ENCODE measurements around the gene ABHD11. TPM values are rescaled to one million over a fixed set of nuclear protein-coding genes. Genes with fewer than 3 reads are reported as not detected.
A peak's percentile ranks its signal among the peaks of the same experiment; 100 is the strongest.

ABHD11 gene
- total and polyA plus RNA-seq, 4 donors: 11.2 to 32.5 (median 13.3) TPM

DNA sequence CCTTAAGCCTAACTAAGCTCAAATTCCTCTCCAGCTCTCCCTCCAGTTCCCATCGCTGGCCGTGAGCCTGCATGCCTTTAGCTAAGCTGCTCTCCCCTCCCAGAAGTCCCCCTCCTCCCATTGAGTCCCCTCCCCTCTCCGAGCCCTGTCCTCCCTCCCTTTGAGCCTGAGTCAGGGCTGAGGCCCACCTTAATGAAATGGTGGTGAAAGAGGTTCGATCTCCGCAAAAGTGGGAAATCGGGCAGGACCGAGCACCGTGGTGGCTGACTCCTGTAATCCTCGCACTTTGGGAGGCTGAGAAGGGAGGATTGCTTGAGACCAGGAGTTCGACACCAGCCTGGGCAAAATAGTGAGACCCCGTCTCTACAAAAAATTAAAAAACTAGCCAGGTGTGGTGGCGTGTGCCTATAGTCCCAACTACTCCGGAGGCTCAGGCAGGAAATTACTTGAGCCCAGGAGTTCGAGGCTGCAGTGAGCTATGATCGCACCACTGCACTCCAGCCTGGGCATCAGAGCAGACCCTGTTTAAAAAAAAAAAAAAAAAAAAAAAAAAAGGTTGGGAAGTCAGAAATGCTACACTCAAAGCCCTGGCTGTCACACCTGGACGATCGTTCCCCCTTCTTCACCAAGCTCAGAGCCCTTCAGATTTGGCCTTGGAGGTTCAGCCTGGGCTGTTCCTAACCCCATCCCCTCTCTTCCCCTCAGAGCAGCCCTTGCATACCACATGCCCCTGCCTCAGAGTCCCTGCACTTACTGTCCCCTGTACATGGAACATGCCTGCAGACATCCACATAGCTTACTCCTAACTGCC lies 32.5 kb upstream of the ABHD11 start:
- H3K27me3 ChIP-seq (ENCODE audit: control insufficient read depth in 1 of 2, insufficient read depth in 2 of 2, low read length in 1 of 2): no peaks in the 10 kb centered on the region
- DNase-seq: no peak
- H3K9me3 ChIP-seq (ENCODE audit: control insufficient read depth, low read length): no peaks in the 10 kb centered on the region
- no peaks in the 10 kb centered on the region for H3K36me3 ChIP-seq (ENCODE audit: control insufficient read depth in 1 of 2, insufficient read depth in 2 of 2, low read length in 1 of 2)
- ATAC-seq (ENCODE audit: low FRiP score): no peak
- WGBS, 2 donors: 59 to 66% methylated on average over 17 of the region's 17 CpGs
- intact Hi-C loops (cut with DNase I): no loop called here
- no peak overlapping the region for H3K27ac ChIP-seq (ENCODE audit: low read depth in 1 of 2, low read length in 2 of 2)
- H3K4me1 ChIP-seq (ENCODE audit: control insufficient read depth in 1 of 2, insufficient read depth in 2 of 2, low read length in 2 of 2): no peaks in the 10 kb centered on the region
- no peak overlapping the region for H3K4me3 ChIP-seq (ENCODE audit: low read length in 2 of 2)

DNA sequence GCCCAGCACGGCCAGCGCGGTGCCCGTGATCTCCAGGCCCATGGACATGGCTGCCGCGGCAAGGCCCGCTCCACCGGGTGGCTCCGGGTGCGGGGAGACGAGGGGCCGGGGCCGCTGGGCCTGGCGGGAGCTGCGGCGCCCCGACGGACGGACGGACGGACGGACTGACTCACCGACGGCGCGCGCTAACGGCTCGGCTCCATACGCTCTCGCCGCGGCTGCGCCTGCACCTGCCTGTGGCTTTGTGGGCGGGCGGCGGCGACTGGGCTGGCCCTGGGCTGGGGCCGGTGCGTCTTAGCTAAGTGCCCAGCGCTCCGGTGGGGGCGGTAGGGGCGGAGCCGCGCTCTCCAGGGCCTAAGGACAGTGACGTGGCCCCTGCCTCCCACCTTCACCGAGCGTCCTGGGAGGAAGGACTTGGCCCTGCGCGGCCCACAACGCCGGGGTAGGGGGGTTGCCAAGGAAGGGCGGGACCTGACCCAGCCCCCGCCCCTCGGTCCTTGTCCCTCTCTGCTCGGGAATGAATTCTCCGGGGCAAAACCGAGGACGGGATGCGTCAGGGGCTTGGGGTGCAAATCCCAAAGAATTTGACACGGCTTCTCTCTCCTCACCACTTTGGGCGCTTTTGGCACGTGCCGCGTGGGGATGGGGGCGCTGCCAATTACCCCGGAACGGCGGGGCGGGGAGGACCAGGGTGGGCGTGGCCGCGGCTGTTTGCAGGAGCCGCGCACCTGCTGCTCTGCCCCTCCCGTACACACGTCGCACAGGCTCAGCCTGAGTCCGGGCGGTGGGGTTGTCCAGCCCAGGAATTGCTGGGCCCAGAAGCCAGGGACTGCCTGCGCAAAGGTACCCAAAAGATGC lies 31.6 kb upstream of the ABHD11 start, which contains the start of gene CLDN3:
Gene CLDN3 (minus strand): TSS at position 269 of the 858 bp plus-strand sequence. CDS start 221 bp downstream, at position 48.
- no peak within 1 kb of the TSS for H3K27ac ChIP-seq (ENCODE audit: low read depth in 1 of 2, low read length in 2 of 2)
- ATAC-seq (ENCODE audit: low FRiP score): peak; percentile 68
- DNase-seq: peak in 1 of 2 donors; percentile 64
- no peaks in the 10 kb centered on the region for H3K9me3 ChIP-seq (ENCODE audit: control insufficient read depth, low read length)
- H3K27me3 ChIP-seq (ENCODE audit: control insufficient read depth in 1 of 2, insufficient read depth in 2 of 2, low read length in 1 of 2): no peaks in the 10 kb centered on the region
- peak within 1 kb of the TSS in 1 of 2 donors; percentile 14 for H3K4me3 ChIP-seq (ENCODE audit: low read length in 2 of 2)
- no peaks in the 10 kb centered on the region for H3K4me1 ChIP-seq (ENCODE audit: control insufficient read depth in 1 of 2, insufficient read depth in 2 of 2, low read length in 2 of 2)
- 1 to 2% methylated on average over 65 to 82 of the region's 82 CpGs for WGBS, 2 donors
- H3K36me3 ChIP-seq (ENCODE audit: control insufficient read depth in 1 of 2, insufficient read depth in 2 of 2, low read length in 1 of 2): no peaks in the 10 kb centered on the region
- intact Hi-C loops (cut with DNase I): no loop called here

DNA sequence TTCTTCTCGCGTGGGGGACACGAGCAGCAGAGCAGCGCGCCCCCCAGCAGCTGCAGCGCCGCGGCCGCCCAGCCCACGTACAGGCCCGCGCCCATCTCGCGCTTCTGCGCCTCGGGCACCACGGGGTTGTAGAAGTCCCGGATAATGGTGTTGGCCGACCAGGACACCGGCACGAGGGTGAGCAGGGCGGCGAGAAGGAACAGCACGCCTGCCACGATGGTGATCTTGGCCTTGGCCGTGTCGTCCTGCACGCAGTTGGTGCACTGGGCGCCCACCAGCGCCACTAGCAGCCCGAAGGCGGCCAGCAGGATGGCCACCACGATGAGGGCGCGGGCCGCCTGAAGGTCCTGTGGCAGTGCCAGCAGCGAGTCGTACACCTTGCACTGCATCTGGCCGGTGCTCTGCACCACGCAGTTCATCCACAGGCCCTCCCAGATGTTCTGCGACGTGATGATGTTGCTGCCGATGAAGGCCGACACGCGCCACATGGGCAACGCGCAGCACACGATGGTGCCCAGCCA lies 30.9 kb upstream of the ABHD11 start:
- DNase-seq (peak in 1 of 2 donors; percentile 72), ATAC-seq (ENCODE audit: low FRiP score) (peak; percentile 50)
- Histone ChIP-seq H3K27ac (ENCODE audit: low read depth in 1 of 2, low read length in 2 of 2) (no peak overlapping the region), H3K4me1 (ENCODE audit: control insufficient read depth in 1 of 2, insufficient read depth in 2 of 2, low read length in 2 of 2) (no peaks in the 10 kb centered on the region), H3K4me3 (ENCODE audit: low read length in 2 of 2) (no peak overlapping the region), H3K27me3 (ENCODE audit: control insufficient read depth in 1 of 2, insufficient read depth in 2 of 2, low read length in 1 of 2) (no peaks in the 10 kb centered on the region), H3K36me3 (ENCODE audit: control insufficient read depth in 1 of 2, insufficient read depth in 2 of 2, low read length in 1 of 2) (no peaks in the 10 kb centered on the region), H3K9me3 (ENCODE audit: control insufficient read depth, low read length) (no peaks in the 10 kb centered on the region)
- 15 to 20% methylated on average over 36 to 49 of the region's 49 CpGs for WGBS, 2 donors
- intact Hi-C loops (cut with DNase I): no loop called here

DNA sequence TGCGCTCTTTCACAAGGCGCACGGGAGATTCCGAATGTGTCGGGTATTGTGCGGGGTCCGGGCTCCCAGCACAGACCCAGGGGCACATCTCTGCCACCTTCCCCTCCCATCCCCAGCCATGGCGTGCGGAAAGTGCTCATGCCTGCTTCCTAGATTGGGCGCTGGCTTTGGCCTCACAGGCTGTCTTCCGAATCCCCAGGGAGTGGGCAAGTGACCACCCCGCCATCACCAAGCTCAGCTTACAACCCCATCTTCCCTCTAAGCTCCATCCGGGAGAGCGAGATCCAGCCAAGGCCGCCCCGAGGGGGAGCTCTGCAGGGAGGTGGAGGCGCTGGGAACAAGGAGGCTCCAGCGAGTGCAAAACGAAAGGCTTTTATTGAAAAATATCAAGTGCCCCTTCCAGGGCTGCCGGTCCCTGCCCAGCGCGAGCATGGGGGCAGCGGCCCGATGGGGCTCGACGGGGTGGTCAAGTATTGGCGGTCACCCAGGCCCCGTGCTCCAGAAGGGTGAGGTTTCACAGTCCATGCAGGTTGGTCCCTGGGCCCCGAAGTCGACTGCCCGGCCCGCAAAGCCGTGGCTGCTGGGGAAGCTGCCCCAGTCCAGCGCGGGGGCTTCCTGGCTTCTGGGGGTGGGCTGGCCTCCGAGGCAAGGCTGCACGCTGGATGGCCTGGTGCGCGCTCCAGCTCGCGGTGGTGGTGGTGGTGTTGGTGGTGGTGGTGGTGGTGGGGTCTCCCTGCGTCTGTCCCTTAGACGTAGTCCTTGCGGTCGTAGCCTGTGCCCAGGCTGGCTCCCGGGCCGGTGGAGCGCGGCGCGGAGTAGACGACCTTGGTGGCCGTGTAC lies 30.3 kb upstream of the ABHD11 start:
- Histone ChIP-seq H3K9me3 (ENCODE audit: control insufficient read depth, low read length) (no peaks in the 10 kb centered on the region), H3K4me1 (ENCODE audit: control insufficient read depth in 1 of 2, insufficient read depth in 2 of 2, low read length in 2 of 2) (no peaks in the 10 kb centered on the region), H3K36me3 (ENCODE audit: control insufficient read depth in 1 of 2, insufficient read depth in 2 of 2, low read length in 1 of 2) (no peaks in the 10 kb centered on the region), H3K4me3 (ENCODE audit: low read length in 2 of 2) (no peak overlapping the region), H3K27me3 (ENCODE audit: control insufficient read depth in 1 of 2, insufficient read depth in 2 of 2, low read length in 1 of 2) (no peaks in the 10 kb centered on the region), H3K27ac (ENCODE audit: low read depth in 1 of 2, low read length in 2 of 2) (no peak overlapping the region)
- WGBS, 2 donors: 26 to 37% methylated on average over 52 to 53 of the region's 53 CpGs
- no peak for ATAC-seq (ENCODE audit: low FRiP score)
- peak in 1 of 2 donors; percentile 56 for DNase-seq
- intact Hi-C loops (cut with DNase I): no loop called here

DNA sequence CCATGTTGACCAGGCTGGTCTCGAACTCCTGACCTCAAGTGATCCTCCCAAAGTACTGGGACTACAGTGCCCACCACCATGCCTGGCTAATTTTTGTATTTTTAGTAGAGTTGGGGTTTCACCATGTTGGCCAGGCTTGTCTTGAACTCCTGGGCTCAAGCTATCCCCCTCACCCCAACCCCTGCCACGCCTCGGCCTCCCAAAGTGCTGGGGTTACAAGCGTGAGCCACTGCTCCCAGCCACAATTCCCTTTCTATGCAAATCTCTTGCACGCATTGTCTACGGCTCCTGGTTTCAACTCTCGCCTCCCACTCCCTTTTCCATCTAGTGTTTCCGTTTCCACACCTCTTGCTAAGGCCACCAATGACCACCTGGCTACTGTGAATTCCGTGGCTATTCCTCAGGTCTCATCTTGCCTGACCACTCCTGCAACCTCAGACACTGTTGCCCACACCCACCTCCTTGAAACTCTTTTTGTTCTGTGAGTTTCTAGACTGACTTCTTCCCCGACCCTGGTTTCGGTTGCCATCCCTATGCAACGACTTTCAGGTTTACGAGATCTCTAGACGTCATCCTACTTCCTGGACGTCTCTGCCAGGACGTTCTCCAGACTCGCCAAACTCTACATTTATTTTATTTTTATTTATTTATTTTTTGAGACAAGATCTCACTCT lies 28.1 kb upstream of the ABHD11 start:
- Histone ChIP-seq H3K27me3 (ENCODE audit: control insufficient read depth in 1 of 2, insufficient read depth in 2 of 2, low read length in 1 of 2) (no peaks in the 10 kb centered on the region), H3K36me3 (ENCODE audit: control insufficient read depth in 1 of 2, insufficient read depth in 2 of 2, low read length in 1 of 2) (no peaks in the 10 kb centered on the region), H3K4me3 (ENCODE audit: low read length in 2 of 2) (no peak overlapping the region), H3K27ac (ENCODE audit: low read depth in 1 of 2, low read length in 2 of 2) (no peak overlapping the region), H3K4me1 (ENCODE audit: control insufficient read depth in 1 of 2, insufficient read depth in 2 of 2, low read length in 2 of 2) (no peaks in the 10 kb centered on the region), H3K9me3 (ENCODE audit: control insufficient read depth, low read length) (no peaks in the 10 kb centered on the region)
- 88 to 91% methylated on average over 17 of the region's 17 CpGs for WGBS, 2 donors
- DNase-seq (peak in 1 of 2 donors; percentile 42), ATAC-seq (ENCODE audit: low FRiP score) (no peak)
- intact Hi-C loops (cut with DNase I): no loop called here

DNA sequence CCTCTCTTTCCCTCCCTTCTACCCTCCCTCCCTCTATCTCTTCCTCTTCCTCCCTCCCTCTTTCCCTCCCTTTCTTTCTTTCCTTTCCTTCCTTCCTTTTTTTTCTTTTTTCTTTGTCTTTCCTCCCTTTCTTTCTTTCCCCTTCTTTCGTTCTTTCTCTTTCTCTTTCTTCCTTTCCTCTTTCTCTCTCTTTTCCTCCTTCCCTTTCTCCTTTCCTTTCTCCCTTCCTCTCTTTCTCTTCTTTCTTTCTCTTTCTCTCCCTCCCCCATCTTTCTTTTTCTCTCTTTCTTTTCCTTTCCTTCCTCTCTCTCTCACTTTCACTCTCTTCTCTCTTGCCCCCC lies 24.0 kb upstream of the ABHD11 start:
- ATAC-seq (ENCODE audit: low FRiP score): no peak
- intact Hi-C loops (cut with DNase I): no loop called here
- H3K36me3 ChIP-seq (ENCODE audit: control insufficient read depth in 1 of 2, insufficient read depth in 2 of 2, low read length in 1 of 2): no peaks in the 10 kb centered on the region
- H3K4me3 ChIP-seq (ENCODE audit: low read length in 2 of 2): no peak overlapping the region
- 87 to 92% methylated on average over 1 of the region's 1 CpG for WGBS, 2 donors
- DNase-seq: no peak
- no peak overlapping the region for H3K27ac ChIP-seq (ENCODE audit: low read depth in 1 of 2, low read length in 2 of 2)
- H3K4me1 ChIP-seq (ENCODE audit: control insufficient read depth in 1 of 2, insufficient read depth in 2 of 2, low read length in 2 of 2): no peaks in the 10 kb centered on the region
- no peaks in the 10 kb centered on the region for H3K27me3 ChIP-seq (ENCODE audit: control insufficient read depth in 1 of 2, insufficient read depth in 2 of 2, low read length in 1 of 2)
- H3K9me3 ChIP-seq (ENCODE audit: control insufficient read depth, low read length): no peaks in the 10 kb centered on the region

DNA sequence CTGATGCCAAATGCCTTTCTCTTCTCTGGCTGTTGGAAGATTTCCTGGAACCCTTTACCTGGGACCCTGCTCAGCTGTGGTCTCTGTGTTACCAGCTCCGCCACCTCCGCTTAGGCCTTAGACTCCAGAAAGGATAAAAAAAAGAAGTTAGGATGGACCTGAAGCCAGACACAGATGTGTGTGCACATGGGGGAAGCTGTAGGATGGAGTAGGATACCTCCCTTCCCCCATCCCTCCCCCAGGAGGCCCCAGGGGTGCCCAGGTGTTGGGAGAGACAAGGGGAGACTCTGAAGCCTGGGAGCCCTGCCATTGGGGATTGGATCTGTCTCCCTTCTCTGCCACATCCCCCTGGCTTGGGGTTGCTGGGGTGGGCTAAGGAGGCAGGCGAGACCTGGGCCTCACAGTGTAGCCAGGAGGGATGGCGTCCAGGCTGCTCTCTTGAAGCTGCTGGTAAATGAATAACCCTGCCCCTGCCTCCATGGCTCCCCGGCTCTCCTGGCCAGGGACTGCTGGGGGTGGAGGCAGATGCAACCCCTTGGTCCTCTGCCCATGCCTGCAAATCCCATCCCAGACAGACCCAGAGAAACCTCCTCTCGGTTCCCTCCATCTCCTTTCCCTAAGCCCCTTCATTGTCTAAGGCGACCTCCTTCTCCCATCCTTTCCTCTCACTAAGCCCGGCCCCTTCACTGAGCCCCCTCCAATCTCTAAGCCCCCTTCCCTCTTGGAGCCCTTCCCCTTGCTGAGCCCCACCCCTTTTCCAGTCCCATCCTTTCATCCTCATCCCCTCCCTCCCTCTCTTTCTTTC lies 23.5 kb upstream of the ABHD11 start:
- ATAC-seq (ENCODE audit: low FRiP score): no peak
- intact Hi-C loops (cut with DNase I): no loop called here
- DNase-seq: no peak
- H3K4me1 ChIP-seq (ENCODE audit: control insufficient read depth in 1 of 2, insufficient read depth in 2 of 2, low read length in 2 of 2): no peaks in the 10 kb centered on the region
- no peaks in the 10 kb centered on the region for H3K27me3 ChIP-seq (ENCODE audit: control insufficient read depth in 1 of 2, insufficient read depth in 2 of 2, low read length in 1 of 2)
- H3K9me3 ChIP-seq (ENCODE audit: control insufficient read depth, low read length): no peaks in the 10 kb centered on the region
- 67 to 68% methylated on average over 8 of the region's 8 CpGs for WGBS, 2 donors
- no peak overlapping the region for H3K4me3 ChIP-seq (ENCODE audit: low read length in 2 of 2)
- no peaks in the 10 kb centered on the region for H3K36me3 ChIP-seq (ENCODE audit: control insufficient read depth in 1 of 2, insufficient read depth in 2 of 2, low read length in 1 of 2)
- H3K27ac ChIP-seq (ENCODE audit: low read depth in 1 of 2, low read length in 2 of 2): no peak overlapping the region
